Esophagus (tissue), 2 donors: ENCODE results near the gene JDP2. TPM values are rescaled to one million over a fixed set of nuclear protein-coding genes. Genes with fewer than 3 reads are reported as not detected.
A peak's percentile ranks its signal among the peaks of the same experiment; 100 is the strongest.
"Not testable (repeated sequence)": the region's sequence is repeated elsewhere in the genome, so short reads cannot be mapped to it uniquely, and the experiment has no call there.

Experiments
- H3K27ac ChIP-seq, 2 donors: one replicate each; pipeline ENCODE4 v1.5.1; 2013; ENCODE audit warnings: low read depth in 2 of 2, mild to moderate bottlenecking in 2 of 2, inconsistent platforms in 1 of 2, low read length in 1 of 2, moderate library complexity in 1 of 2
- H3K27me3 ChIP-seq, 2 donors: one replicate each; pipeline ENCODE4 v1.6.1; 2013; ENCODE audit warnings: low read length in 2 of 2, control low read depth in 1 of 2, mild to moderate bottlenecking in 1 of 2; ENCODE audit not compliant: insufficient read depth in 2 of 2, control insufficient read depth in 1 of 2
- H3K36me3 ChIP-seq, 2 donors: one replicate each; pipeline ENCODE4 v1.6.1; 2013; ENCODE audit warnings: low read length in 1 of 2; ENCODE audit not compliant: control insufficient read depth in 2 of 2, insufficient read depth in 2 of 2
- H3K4me1 ChIP-seq, 2 donors: one replicate each; pipeline ENCODE4 v1.6.1; 2013; ENCODE audit warnings: low read length in 1 of 2; ENCODE audit not compliant: control insufficient read depth in 2 of 2, insufficient read depth in 2 of 2
- H3K4me3 ChIP-seq, 2 donors: one replicate each; pipeline ENCODE4 v1.5.1; 2013; ENCODE audit warnings: low read length in 2 of 2, mild to moderate bottlenecking in 2 of 2, low read depth in 1 of 2, moderate library complexity in 1 of 2
- H3K9me3 ChIP-seq, 2 donors: one replicate each; pipeline ENCODE4 v1.6.1; 2013; ENCODE audit warnings: mild to moderate bottlenecking in 2 of 2, low read depth in 1 of 2, low read length in 1 of 2, moderate library complexity in 1 of 2; ENCODE audit not compliant: control insufficient read depth in 2 of 2, insufficient read depth in 1 of 2
- WGBS, 2 donors: extraction: QIAGEN DNeasy Blood & Tissue Kit; methylation state at CpG; one replicate each; pipeline ENCODE4 v1.1.7; 2013; 5-methylcytosine and 5-hydroxymethylcytosine counted together
- polyA plus RNA-seq, 2 donors: library from polyadenylated mRNA; stranded (reverse); fragments of 200-250 nt; gene quantifications; one replicate each; pipeline ENCODE4 v1.2.3, GENCODE V29; 2013
- donor health status: healthy with polysubstance abuse.
- donor health status: Bipolar disorder and iron deficiency.

The JDP2 gene, protein sequence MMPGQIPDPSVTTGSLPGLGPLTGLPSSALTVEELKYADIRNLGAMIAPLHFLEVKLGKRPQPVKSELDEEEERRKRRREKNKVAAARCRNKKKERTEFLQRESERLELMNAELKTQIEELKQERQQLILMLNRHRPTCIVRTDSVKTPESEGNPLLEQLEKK
- polyA plus RNA-seq = 10 to 100 TPM; 13.4 to 18.4 TPM

DNA sequence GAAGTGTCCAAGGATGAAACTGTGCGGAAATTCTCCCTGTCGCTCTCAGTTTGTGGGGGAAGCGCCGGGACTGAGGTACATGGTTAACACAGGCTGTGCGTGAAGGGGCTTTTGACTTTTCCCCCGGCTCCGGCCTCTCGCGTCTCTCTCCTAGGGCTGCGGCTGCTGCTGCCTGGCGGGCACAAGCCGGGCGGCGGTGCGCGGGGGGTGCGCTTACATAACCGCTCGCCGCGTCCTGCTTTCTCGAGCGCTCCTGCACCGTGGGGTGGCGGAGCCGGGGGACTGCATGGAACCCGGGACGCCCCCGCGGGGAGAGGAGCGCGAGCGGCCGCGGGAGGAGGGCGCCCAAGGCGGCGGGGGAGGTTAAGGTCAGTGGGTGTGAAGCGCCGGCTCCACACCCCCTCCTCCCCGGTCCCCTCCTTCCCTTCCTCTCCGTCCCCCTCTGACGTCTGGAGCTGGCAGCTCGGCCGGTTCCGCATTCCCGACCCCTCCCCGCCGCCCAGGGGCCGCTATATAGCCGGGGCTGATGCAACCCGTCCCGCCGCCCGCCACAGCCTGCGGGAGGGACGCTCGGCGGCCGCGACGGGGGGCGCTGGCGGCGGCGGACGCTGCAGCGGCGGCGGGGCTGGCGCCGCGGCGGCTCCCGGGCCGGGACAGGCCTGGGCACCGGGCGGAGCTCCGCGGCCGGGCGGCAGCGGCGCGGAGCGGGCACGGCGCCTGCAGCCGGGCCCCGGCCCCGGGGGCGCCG is at the start of gene JDP2:
JDP2 (plus strand) TSS at position 541 of the 748 bp plus-strand sequence. CDS start 9,899 bp downstream, outside the sequence.
- peaks cover 6 to 17% of the 10 kb centered on the region in 2 donors for H3K4me1 ChIP-seq
- H3K27me3 ChIP-seq = no peaks in the 10 kb centered on the region
- H3K27ac ChIP-seq = peak within 1 kb of the TSS; percentile 79 to 80
- WGBS, 2 donors = 1% methylated on average over 71 to 93 of the region's 93 CpGs
- no peaks in the 10 kb centered on the region for H3K9me3 ChIP-seq
- H3K4me3 ChIP-seq = peak within 1 kb of the TSS; percentile 61 to 76
- peaks cover 0 to 4% of the 10 kb centered on the region in 2 donors for H3K36me3 ChIP-seq

DNA sequence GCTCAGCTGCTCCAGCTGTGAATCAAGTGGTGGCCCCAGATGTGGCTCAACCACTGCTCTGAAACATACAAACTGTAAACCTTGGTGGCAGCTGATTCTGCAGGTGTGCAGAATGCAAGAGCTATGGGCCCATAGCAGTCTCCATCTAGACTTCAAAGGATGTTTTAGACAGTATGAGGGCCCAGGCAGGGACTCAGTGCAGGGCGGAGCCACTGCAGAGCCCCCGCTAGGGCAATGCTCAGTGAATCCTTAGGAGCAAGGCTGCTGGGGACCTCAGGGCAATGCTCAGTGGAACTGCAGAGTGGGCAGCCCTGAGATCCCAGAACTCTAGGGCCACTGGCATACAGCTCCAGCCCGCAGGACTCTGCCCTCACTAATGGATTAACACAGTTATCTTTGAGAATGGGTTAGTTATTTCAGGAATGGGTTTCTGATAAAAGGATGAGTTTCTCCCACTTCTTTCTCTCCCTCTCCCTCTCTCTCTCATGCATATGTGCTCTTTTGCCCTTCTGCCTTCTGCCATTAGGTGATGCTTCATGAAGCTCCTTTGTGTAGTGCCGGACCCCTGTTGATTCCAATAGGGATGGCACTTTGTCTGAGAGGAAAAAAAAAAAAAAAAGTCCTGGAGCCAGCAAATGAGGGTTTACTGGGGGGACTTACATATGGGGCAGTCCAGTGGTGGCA is 48.4 kb upstream of the JDP2 start:
- Histone ChIP-seq H3K4me3 (no peak overlapping the region), H3K9me3 (no peaks in the 10 kb centered on the region), H3K4me1 (no peaks in the 10 kb centered on the region), H3K27me3 (no peaks in the 10 kb centered on the region), H3K27ac (no peak overlapping the region), H3K36me3 (no peaks in the 10 kb centered on the region)
- WGBS, 2 donors = 94 to 97% methylated on average over 4 of the region's 4 CpGs

DNA sequence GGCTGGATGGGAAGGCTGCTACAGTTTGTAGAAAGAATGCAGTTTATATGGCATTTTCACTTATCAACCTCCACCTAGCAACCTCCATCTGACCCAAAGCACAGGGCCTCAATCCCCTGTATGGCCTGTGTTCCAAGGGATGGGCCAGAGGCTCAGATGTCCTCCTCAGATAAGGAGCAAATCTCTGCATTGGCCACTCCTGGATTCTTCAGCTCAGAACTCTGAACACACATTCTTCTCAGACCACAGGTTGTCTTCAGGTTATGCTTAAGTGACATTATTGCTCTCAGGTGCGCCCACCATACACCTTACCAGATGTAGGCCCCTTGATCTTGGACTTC is 47.9 kb upstream of the JDP2 start:
- H3K4me1 ChIP-seq = no peaks in the 10 kb centered on the region
- H3K4me3 ChIP-seq = no peak overlapping the region
- WGBS, 2 donors = 79 to 95% methylated on average over 1 of the region's 1 CpG
- H3K27ac ChIP-seq = no peak overlapping the region
- H3K36me3 ChIP-seq = no peaks in the 10 kb centered on the region
- H3K9me3 ChIP-seq = no peaks in the 10 kb centered on the region
- H3K27me3 ChIP-seq = no peaks in the 10 kb centered on the region

DNA sequence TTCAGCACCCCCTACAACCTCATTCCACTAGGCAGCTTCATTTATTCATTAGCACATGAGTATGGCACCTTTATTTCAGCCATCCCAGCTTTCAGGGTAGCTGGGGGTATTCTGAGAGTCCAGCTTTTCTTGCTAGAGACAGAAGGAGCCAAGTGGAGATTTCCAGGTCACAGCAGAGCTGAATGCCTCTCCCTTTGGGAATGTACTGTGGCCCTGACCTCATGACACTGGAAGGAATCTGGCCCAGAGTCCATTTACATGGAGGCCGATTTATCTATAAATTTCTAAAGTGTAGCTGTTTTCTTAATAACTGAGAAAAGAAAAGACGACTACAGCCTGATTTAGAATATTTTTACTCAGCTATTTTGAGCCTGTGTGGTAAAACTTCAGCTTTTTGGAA is 47.2 kb upstream of the JDP2 start:
- WGBS, 2 donors = 52 to 56% methylated on average over 2 of the region's 2 CpGs
- H3K9me3 ChIP-seq = no peaks in the 10 kb centered on the region
- H3K36me3 ChIP-seq = no peaks in the 10 kb centered on the region
- no peaks in the 10 kb centered on the region for H3K4me1 ChIP-seq
- H3K4me3 ChIP-seq = no peak overlapping the region
- no peak overlapping the region for H3K27ac ChIP-seq
- H3K27me3 ChIP-seq = no peaks in the 10 kb centered on the region

DNA sequence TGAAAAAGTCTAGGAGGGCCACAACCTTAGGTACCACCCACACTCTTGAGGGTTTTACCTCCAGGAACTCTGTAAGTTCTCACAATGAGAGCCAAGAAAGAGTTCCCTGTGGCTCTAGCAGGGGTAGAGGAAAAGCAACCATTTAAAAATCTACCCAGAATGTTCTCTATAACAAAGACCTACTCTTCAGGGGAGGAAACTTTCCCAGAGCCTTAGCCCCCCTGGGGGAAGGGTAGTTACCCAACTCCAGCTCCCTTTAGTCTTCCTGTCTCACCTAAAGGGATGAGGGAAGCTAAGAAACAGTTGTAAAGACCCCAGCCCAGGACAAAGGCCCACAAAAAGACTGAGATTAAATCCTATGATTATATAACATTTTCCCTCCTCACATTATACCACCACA is 46.2 kb upstream of the JDP2 start:
- no peak overlapping the region for H3K27ac ChIP-seq
- H3K4me3 ChIP-seq = no peak overlapping the region
- H3K36me3 ChIP-seq = no peaks in the 10 kb centered on the region
- H3K9me3 ChIP-seq = no peaks in the 10 kb centered on the region
- H3K27me3 ChIP-seq = no peaks in the 10 kb centered on the region
- H3K4me1 ChIP-seq = no peaks in the 10 kb centered on the region

DNA sequence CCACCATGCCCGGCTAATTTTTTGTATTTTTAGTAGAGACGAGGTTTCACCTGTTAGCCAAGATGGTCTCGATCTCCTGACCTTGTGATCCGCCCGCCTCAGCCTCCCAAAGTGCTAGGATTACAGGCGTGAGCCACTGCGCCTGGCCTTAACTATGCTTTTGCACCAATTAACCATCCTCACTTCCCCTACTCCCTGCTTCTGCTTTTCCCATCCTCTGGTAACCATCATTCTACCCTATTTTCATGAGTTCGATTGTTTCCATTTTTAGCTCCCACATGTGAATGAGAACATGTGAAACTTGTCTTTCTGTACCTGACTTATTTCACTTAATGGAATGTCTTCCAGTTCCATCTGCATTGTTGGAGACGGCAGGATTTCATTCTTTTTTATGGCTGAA is 44.6 kb upstream of the JDP2 start:
- H3K27ac ChIP-seq, H3K4me3 ChIP-seq, H3K9me3 ChIP-seq, H3K27me3 ChIP-seq, H3K36me3 ChIP-seq, H3K4me1 ChIP-seq: not testable (repeated sequence)
- WGBS, 2 donors = 93 to 95% methylated on average over 9 of the region's 9 CpGs

DNA sequence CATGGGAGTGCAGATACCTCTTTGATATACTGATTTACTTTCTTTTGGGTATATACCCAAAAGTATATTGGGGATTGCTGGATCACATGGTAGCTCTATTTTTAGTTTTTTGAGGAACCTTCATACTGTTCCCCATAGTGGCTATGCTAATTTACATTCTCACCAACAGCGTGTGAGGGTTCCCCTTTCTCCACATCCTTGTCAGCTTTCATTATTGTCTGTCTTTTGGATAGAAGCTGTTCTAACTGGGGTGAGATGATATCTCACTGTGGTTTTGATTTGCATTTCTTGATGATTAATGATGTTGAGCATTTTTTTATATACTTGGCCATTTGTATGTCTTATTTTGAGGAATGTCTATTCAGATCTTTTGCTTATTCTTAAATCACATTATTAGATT is 44.1 kb upstream of the JDP2 start:
- WGBS, 2 donors = 55 to 73% methylated on average over 1 of the region's 1 CpG

DNA sequence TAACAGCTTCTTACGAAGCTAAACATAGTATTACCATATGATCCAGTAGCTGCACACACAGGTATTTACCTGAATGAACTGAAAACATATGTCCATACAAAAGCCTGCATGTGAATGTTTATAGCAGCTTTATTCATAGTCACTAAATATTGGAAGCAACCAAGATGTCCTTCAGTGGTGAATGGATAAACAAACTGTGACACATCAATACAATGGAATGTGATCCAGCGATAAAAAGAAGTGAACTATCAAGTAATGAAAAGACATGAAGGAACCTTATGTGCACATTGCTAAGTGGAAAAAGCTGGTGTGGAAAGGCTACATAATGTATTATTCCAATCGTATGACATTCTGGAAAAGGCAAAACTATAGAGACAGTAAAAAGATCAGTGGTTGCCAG is 38.1 kb upstream of the JDP2 start:
- H3K27me3 ChIP-seq = no peaks in the 10 kb centered on the region
- 59 to 75% methylated on average over 3 of the region's 3 CpGs for WGBS, 2 donors
- H3K36me3 ChIP-seq = no peaks in the 10 kb centered on the region
- no peaks in the 10 kb centered on the region for H3K4me1 ChIP-seq
- H3K4me3 ChIP-seq = no peak overlapping the region
- H3K27ac ChIP-seq = no peak overlapping the region
- no peaks in the 10 kb centered on the region for H3K9me3 ChIP-seq

More for the DNA sequence above, 44.1 kb upstream of the JDP2 start:
- H3K27ac ChIP-seq = no peak overlapping the region
- no peaks in the 10 kb centered on the region for H3K4me1 ChIP-seq
- no peaks in the 10 kb centered on the region for H3K36me3 ChIP-seq
- no peaks in the 10 kb centered on the region for H3K9me3 ChIP-seq
- no peak overlapping the region for H3K4me3 ChIP-seq
- no peaks in the 10 kb centered on the region for H3K27me3 ChIP-seq

DNA sequence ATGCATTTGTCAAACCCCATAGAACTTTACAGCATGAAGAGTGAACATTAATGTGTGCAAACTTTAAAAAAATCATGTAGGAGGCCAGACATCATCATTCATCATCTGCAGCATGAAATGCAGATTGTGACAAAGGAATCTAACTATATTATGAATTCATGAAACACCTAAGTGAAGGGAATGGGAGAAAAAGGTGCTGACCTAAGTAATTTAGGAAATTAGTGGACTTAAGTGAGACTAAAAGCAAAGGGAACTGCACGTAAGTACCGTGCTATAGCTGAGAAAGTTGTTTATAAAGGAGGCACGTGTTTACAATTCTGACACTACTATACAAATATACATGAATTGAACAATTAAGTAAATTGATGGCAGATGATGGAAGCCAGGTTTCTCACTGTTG is 37.6 kb upstream of the JDP2 start:
- no peaks in the 10 kb centered on the region for H3K27me3 ChIP-seq
- no peaks in the 10 kb centered on the region for H3K9me3 ChIP-seq
- WGBS, 2 donors = 81 to 83% methylated on average over 3 of the region's 3 CpGs

More for the DNA sequence above, 37.6 kb upstream of the JDP2 start:
- Histone ChIP-seq H3K27ac (no peak overlapping the region), H3K4me1 (no peaks in the 10 kb centered on the region), H3K36me3 (no peaks in the 10 kb centered on the region), H3K4me3 (no peak overlapping the region)
